Fibroblast of the aortic adventitia (primary cell): ENCODE measurements around the gene PAX3. TPM values are rescaled to one million over a fixed set of nuclear protein-coding genes. Genes with fewer than 3 reads are reported as not detected.

Source experiments
- DNase-seq: peaks from one replicate; pipeline ENCODE4 v3.0.0-alpha.2; 2010; ENCODE audit warnings: low read depth
- H3K4me3 ChIP-seq: 2 replicates; pipeline ENCODE4 v1.5.1; 2011; ENCODE audit warnings: low read depth, mild to moderate bottlenecking, control low read depth, low read length, moderate library complexity
- total RNA-seq: library from RNA; depleted of rRNA; stranded (reverse); fragments of >200 nt; gene quantifications from 2 replicates; pipeline ENCODE4 v1.2.3, GENCODE V29; 2012; ENCODE audit warnings: low replicate concordance
- TF ChIP-seq, protein P1 (sequence below): IDR thresholded peaks from 2 replicates; pipeline ENCODE4 v1.5.1; 2011; ENCODE audit warnings: mild to moderate bottlenecking, low read length, control low read depth, inconsistent platforms; ENCODE audit not compliant: insufficient read depth

PAX3 gene
- total RNA-seq, 1 donor, result not detected

DNA sequence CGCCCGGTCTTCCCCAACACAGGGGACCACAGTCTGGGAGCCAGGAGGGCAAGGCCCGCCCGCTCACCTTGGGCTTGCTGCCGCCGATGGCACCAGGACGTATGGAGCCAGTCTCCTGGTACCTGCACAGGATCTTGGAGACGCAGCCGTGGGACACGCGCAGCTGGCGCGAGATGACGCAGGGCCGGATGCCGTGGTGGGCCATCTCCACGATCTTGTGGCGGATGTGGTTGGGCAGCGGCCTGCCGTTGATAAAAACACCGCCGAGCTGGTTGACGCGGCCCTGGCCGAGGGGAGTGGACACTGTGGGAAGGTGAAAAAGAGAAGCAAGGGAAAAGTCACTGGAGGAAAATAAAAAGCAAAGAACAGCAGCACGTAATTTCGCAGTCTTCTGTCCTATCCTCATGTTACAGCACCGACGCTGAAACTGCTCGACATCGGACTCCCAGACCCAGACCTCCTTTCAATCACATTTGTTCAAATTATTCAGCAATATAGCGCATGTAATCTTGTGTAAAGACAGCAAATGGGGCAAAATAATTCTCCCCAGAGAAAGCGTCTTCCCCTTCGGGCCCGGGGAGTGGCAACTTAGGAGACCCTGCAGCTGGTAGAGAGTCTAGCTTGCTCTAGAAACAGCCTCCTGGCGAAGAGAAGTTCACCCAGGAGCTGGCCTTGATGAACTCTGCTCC lies 1.7 kb downstream of the PAX3 start:
- no peak for DNase-seq
- no peak overlapping the region for H3K4me3 ChIP-seq
- TF ChIP-seq, protein P1, sequence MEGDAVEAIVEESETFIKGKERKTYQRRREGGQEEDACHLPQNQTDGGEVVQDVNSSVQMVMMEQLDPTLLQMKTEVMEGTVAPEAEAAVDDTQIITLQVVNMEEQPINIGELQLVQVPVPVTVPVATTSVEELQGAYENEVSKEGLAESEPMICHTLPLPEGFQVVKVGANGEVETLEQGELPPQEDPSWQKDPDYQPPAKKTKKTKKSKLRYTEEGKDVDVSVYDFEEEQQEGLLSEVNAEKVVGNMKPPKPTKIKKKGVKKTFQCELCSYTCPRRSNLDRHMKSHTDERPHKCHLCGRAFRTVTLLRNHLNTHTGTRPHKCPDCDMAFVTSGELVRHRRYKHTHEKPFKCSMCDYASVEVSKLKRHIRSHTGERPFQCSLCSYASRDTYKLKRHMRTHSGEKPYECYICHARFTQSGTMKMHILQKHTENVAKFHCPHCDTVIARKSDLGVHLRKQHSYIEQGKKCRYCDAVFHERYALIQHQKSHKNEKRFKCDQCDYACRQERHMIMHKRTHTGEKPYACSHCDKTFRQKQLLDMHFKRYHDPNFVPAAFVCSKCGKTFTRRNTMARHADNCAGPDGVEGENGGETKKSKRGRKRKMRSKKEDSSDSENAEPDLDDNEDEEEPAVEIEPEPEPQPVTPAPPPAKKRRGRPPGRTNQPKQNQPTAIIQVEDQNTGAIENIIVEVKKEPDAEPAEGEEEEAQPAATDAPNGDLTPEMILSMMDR, result no peak

DNA sequence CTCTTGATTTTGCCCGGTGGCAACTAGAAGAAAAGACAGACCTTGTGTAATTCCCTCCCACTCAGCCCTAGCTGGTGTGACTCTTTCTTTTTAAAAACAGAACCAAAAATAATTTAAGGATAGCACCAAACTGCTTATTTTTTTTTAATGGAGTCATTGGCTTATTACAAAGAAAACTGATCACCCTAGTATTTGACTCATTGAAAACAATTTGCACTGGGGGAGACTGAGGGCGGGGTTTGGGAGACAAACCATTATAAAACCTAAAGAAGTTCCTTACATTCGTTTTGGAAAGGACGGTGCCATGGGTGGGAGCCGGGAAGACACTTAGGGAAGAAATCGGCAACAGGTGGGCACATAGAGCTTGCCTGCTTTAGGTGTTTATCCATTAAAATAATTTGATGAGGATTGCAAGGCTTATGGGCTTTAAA lies 2.5 kb downstream of the PAX3 start:
- H3K4me3 ChIP-seq, result peak overlapping the region; percentile 39

DNA sequence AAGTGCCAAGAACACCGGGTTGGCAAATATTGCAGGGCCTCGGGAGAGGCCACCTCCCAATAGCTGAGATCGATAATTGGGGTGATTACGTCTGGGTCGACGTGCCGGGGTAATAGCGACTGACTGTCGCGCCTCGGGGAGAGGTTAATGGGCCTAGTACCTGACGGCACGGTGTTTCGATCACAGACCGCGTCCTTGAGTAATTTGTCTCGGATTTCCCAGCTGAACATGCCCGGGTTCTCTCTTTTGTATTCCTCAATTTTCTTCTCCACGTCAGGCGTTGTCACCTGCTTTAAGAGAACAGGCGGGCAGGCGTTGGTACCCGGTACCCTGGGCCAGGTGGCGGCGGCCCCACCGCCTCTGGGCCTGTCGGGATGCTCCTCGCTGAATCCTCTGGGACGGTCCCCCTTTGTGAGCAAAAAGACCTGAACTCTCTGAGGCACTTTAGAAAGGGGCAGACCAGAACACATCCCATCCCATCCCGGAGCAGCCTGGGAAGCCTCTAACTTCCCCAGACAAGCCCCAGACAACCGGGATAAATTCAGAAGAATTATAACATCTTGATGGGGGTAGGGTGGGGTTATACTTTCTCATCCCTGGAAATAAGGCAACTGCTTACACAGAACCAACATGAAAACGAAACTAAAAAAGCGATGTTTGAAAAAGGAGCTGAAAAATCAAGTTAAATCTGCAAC lies 3.3 kb downstream of the PAX3 start:
- peak; percentile 30 for DNase-seq

More for the DNA sequence above, 2.5 kb downstream of the PAX3 start:
- TF ChIP-seq, protein P1, result no peak
- DNase-seq, result no peak

DNA sequence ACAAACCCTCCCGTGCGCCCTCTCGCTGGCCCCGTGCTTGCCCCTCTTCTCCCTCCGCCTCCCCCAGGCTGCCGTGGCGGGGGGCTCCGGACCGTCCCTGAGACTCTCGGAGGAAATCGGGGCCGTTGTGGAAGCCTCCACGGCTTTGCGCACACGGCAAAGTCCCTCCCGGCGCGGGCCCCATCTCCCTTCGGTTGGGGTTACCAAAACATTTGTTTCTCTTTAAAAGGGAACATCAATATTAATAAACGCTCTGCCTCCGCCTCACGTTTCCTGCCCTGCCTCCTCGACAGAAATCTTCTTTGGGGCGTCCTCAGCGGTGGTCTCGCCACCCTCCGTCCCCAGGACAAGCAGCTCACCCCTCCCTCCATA lies 3.8 kb downstream of the PAX3 start:
- DNase-seq, result no peak
- peak overlapping the region; percentile 39 for H3K4me3 ChIP-seq
- TF ChIP-seq, protein P1, result no peak

More for the DNA sequence above, 3.3 kb downstream of the PAX3 start:
- peak overlapping the region; percentile 39 for H3K4me3 ChIP-seq
- TF ChIP-seq, protein P1, result no peak

DNA sequence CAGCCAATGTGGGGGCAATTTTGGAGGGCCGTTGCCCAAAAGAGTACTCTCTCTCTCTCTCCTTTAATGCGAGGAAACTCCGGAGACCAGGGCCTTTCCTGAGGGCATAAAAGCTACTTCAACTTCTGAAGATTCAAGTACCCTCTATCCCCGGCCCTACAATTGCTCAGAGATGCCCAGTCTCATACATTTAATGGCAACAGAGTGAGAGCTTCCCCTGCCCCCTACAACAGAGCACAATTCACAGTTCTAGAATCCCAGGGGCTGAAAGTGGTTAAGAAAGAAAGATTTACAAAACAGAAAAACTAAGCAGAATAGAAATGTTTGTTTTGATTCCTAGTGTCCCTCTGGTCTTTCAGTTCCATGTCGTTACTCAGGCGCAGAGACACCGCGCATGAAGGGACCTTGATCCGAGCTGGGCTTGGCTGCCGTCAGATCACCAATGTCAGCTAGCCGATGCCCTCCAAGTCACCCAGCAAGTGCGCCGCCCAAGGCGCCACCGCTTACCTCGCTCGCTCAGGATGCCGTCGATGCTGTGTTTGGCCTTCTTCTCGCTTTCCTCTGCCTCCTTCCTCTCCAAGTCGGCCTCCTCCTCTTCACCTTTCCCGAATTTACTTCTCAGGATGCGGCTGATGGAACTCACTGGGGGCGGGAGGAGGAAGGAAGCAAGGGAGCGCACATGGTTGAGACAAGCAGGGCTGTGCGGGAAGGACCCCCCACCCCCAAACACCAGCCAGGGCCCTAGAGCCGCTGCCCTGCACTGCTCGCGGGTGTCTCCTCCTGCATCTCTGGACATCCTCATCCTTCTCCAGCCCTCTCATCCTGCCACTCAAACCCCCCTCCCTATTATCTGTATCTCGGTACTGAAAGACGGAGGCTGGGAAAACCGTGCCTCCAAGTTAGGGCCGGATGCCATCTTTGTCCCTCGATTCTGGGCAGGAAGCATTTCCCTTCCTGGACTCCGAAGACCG lies 4.9 kb downstream of the PAX3 start:
- TF ChIP-seq, protein P1, result no peak
- no peak overlapping the region for H3K4me3 ChIP-seq
- DNase-seq, result no peak
